SKM-1 treated with dmso at 0.1 percent for 144 hours (cell line): Measurements from ENCODE around the gene XPOT.

Source experiments
- DNase-seq: peaks from one replicate; lab custom pipeline; 2025; ENCODE audit not compliant: unreplicated experiment; lab: John Stamatoyannopoulos, UW

XPOT gene

DNA sequence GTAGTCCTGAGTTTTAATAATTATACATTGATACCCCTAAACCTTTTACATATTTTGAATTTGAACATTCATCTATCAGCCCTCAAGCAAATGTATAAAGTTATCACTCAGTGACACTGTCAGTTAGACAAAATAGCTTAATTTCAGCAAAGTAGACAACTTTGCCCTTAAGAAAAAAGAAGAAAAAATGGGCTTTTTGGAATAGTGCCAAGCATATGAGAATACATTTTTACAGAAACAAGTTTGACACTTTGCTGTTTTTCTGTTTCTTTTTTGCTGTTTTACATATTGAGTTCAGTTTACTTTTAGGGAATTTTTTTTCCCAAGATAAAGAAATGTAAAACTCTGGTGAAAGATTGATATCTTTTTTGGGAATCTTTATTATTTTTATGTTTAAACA is 62.0 kb downstream of the XPOT start:
- DNase-seq: no peak

DNA sequence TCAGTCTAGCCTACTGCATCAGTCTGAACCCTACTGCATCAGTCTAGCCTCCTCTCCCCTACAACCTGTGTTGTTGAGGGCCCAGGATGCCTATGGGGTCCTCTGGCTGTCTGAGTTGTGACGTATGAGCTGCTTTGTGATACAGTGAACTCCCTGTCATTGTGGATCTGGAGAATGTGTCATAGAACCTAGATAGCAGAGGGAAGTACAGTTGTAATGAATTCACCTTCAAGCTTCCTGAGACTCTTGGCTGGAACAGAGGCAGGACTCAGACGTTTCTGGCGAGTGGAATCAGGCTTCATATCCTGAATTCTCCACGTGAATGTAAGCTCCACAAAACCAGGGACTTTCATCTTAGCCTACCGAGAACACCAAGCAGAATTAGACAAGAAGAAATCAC is 64.8 kb downstream of the XPOT start:
- no peak for DNase-seq

- DNase-seq: no peak
Observed at GRCh38 chr12:64469455-64470142, 65.4 kb downstream of the XPOT start.

- no peak for DNase-seq
Observed at GRCh38 chr12:64470495-64470894, 66.3 kb downstream of the XPOT start.

DNA sequence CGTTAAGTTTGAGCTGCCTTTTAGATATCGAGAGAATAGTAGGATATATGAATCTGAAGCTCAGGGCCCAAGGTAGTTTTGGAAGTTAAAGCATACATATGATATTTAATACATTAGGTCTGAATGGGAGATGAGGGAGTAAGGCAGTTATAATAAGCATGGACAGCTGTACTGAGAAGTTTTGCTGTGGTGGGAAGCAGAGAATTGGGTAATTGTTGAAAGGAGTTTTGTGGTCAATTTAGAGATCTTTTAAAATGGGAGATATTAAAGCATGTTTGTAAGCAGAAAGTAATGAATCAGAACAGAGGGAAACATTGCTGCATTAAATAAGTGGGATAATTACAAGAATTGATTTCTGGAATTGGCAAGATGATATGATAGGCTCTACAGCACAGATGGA is 69.0 kb downstream of the XPOT start:
- DNase-seq: no peak

DNA sequence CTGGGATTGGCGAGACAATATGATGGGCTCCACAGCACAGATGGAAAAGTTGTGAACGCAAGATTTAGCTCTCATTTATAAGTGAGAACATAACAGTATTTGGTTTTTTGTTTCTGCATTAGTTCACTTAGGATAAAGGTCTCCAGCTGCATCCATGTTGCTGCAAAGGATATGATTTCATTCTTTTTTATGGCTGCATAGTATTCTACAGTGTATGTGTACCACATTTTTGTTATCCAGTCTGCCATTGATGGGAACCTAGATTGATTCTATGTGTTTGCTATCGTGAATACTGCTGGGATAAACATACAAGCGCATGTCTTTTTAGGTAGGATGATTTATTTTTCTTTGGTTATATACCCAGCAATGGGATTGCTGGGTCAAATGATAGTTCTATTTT is 71.3 kb downstream of the XPOT start:
- no peak for DNase-seq

DNA sequence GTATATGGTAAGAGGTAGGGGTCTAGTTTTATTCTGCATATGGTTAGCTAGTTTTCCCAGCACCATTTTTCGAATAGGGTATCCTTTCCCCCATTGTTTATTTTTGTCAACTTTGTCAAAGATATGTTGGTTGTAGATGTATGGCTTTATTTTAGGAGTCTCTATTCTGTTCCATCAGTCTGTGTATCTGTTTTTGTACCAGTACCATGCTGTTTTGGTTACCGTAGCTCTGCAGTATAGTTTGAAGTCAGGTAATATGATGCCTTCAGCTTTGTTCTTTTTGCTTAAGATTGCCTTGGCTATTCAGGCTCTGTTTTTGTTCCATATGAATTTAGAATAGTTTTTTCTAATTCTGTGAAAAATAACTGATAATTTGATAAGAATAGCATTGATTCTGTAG is 72.7 kb downstream of the XPOT start:
- no peak for DNase-seq

DNA sequence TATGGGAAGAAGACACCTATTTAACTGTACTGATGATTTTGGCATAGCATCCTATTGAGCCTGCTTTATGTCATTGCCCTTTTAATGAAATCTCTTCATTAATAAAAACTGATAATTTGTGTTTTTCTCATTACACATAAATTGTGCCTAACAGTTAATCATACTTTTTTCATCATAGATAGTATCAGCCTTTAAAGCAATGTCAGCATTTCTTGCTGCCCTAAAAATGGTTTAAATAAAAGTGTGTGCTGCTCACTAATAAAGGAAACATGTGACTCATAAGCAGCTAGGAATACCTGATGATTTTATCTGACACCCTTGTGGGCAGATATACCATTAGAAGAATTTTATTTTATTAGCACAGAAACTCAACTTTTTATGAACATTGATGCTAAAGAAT is 74.5 kb downstream of the XPOT start:
- no peak for DNase-seq

DNA sequence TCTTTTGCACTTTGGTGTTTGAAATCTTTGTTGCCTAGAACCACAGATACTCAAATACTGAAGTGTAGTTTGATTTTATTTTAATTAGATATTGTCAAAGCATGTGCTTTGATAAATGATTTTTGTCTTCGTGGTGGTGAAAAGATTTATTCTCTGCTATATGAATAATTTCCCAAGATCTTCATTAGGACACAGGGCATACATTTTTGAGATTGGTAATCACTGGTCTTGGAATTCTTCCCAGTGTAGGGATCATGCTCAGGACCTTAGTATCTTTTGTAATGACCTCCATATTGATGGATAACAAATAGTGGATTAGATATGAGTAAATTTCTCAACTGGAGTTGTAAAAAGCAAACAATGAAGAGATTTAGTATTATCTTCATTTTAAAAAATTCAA is 76.0 kb downstream of the XPOT start:
- no peak for DNase-seq

DNA sequence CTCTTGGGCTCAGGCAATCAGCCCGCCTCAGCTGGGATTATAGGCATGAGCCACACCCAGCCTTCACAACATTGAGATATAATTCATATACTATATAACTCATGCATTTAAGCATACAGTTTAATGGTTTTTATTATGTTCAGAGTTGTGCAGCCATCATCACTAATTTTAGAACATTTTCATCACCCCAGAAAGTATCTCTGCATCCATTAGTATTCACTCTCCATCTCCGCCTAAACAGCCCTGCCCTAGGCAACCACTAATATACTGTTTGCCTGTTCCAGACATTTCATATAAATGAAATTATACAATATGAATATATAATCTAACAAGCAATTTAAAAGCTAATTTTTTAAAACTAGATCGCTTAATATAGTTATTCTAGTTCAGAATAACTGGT is 82.5 kb downstream of the XPOT start:
- DNase-seq: no peak

- no peak for DNase-seq
Observed at GRCh38 chr12:64491718-64492117, 87.5 kb downstream of the XPOT start.

GRCh38 chr12:64493513-64493912 is 89.3 kb downstream of the XPOT start:
- DNase-seq: no peak

DNA sequence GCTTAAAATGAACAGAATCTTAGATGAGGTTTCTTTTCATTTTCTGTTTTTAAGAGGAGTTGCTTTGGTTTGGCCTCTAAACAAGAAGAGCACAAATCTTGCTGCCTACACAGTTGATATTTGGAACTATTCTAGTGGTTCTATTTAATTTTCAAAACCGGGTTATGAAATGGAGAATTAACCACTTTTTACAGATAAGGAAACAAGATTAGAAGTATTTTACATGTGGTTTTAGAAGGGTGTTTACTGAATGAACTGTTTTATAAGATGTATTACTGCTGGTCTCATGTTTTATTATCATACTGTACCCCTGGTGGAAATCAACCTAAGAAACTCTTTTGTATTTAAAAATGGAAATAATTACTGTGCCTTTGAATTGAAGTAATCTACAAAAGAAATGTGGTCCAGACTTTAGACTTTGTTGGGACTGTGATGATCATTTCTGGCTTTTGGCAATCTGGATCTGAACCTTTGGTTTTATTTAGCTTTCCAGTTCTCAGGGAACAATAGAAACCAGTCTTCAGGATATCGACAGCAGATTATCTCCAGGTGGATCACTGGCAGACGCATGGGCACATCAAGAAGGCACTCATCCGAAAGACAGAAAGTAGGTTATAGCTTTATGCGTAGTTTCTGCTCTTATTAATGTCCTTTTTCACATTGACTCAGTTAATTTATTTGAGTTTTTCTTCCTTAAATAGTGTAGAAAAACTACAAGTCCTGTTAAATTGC is 91.0 kb downstream of the XPOT start:
- DNase-seq: no peak

GRCh38 chr12:64496839-64497400 is 92.7 kb downstream of the XPOT start:
- no peak for DNase-seq

DNA sequence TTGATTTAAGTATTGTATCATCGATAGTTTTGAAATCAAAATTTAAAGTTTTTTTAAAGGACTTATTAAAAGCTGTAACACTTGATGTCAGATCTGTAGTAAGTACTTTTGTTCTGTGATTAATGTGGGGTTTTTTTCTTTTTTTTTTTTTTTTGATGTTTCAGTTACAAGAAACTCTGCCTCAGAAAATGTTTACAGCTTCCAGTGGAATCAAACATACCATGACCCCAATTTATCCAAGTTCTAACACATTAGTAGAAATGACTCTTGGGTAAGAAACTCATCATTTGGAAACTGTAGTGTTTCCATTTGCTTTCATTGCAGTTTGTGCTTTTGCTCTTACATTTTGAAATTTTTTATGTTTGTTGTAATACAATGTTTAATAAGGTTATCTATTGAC is 93.3 kb downstream of the XPOT start:
- DNase-seq: no peak

DNA sequence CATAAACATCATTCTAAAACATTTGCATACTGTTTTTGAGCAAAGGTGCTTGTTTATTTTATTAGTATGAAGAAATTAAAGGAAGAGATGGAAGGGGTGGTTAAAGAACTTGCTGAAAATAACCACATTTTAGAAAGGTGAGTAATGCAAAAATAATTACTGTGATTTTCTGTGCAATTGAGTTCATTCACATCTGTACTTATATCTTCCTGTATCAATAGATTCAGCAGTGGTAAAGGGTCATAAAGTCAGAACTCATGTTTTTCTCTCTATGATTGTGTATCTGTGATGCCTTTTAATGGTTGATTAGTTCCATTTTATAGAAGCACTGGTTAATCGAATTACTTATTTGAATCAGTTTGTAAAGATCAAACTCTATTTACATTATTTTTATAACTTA is 93.7 kb downstream of the XPOT start:
- DNase-seq: no peak

DNA sequence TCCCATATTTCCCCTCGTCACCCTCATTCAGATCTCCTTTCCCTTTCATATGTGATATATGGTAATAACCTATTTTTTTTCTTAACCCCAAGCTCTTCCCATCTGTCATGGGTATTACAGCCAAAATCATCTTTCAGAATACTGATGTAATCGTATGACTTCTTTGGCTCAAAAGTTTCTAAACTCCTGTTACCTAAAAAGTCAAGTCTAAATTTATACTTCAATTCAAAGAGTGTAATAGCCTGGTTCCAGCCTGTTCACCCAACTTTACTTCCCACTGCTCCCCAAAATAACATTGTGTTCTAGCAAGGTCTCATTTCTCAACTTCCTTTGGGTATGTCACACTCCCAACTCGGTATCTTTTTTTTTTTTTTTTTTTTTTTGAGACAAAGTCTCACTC is 96.2 kb downstream of the XPOT start:
- peak; percentile 34 for DNase-seq
